BLaER1 treated with 17β-estradiol and CSF1 and Interleukin-3, amounts not matched to agents 10 nM and 100 nM (cell line): ENCODE data around the gene TENM4.
A peak's percentile ranks its signal among the peaks of the same experiment; 100 is the strongest.

ENCODE experiments used
- H3K27ac ChIP-seq, 11 experiments: shearing (Covaris generic); formaldehyde crosslinking; 2 replicates each; pipeline ENCODE4 v1.8.1; 2022
- H3K27me3 ChIP-seq, 11 experiments: shearing (Covaris generic); formaldehyde crosslinking; 2 replicates each; pipeline ENCODE4 v1.8.1; 2022
- H3K36me3 ChIP-seq, 11 experiments: shearing (Covaris generic); formaldehyde crosslinking; 2 replicates each; pipeline ENCODE4 v1.8.1; 2022
- H3K4me1 ChIP-seq, 10 experiments: shearing (Covaris generic); formaldehyde crosslinking; 2 replicates each; pipeline ENCODE4 v1.8.1; 2022
- H3K4me2 ChIP-seq, 11 experiments: shearing (Covaris generic); formaldehyde crosslinking; 2 replicates each; pipeline ENCODE4 v1.8.1; 2022
- H3K4me3 ChIP-seq, 10 experiments: shearing (Covaris generic); formaldehyde crosslinking; 2 replicates each; pipeline ENCODE4 v1.8.1; 2022
- H3K9ac ChIP-seq, 11 experiments: shearing (Covaris generic); formaldehyde crosslinking; 2 replicates each; pipeline ENCODE4 v1.8.1; 2022
- H3K9me3 ChIP-seq, 11 experiments: shearing (Covaris generic); formaldehyde crosslinking; replicated peaks in 1 of 11; 2 replicates each; pipeline ENCODE4 v1.8.1; 2022
- H4K20me1 ChIP-seq, 11 experiments: shearing (Covaris generic); formaldehyde crosslinking; 2 replicates each; pipeline ENCODE4 v1.8.1; 2022
- Cebpa-rat ChIP-seq, 11 experiments: shearing (Covaris generic); IDR thresholded peaks; 2 replicates each; pipeline ENCODE4 v1.8.1; 2022

TENM4 gene

DNA sequence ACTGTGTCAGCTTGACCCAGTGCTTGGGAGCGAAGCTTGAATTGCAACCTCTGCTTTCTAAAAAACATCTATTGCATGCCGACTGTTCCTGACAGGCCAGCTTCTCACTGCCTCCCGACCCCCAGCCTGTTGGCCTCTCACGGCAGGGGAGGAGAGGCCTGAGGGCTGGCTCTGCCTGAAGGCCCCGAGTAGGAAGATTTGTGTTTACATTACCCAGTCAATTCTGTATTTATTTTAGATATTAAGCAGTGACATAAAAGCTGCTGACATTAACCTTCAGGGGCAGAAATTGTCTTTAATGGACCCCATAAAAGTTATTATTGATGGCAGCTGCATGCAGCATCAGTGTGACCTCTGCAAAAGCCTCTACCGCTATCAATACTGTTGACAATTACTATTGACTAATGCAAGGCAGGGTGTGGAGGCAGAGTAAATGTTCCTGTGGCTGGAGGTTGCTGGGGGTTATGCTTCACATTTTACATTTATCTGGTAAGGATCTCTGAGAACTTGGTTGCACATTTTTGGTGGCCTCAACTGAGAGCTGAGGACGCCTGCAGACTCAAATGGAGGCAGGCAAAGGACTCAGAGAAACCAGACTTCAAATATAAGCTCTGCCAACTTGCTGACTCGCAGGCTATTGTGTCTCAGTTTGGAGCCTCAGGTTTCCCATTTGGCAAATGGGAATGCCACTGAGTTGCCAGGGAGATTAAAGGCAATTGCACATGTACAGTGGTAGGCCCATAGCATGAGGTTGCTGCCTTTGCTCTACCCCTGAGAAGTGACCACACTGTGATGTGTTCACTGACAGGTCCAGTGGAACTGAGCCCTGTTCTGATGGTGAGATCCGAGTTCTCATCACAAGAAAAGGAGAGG, 380.5 kb downstream of the TENM4 start:
- Histone ChIP-seq H3K4me1 (peaks cover 0 to 19% (median 12%) of the 10 kb centered on the region in 10 experiments; a peak in 14 of 20 replicates), H3K36me3 (no peaks in the 10 kb centered on the region; a peak in 2 of 22 replicates), H3K4me3 (no peak overlapping the region), H3K27me3 (peaks cover 0 to 3% (median 0%) of the 10 kb centered on the region in 11 experiments; a peak in 1 of 22 replicates), H3K27ac (no peak overlapping the region), H3K4me2 (no peak overlapping the region), H3K9me3 (no peaks in the 10 kb centered on the region), H4K20me1 (0 out of 22 replicates have a peak, but pooled peaks cover 0 to 6% (median 0%) of the 10 kb centered on the region in 11 experiments), H3K9ac (no peak overlapping the region)
- TF ChIP-seq Cebpa-rat (IDR thresholded peaks at IDR 0.05), result no peak

DNA sequence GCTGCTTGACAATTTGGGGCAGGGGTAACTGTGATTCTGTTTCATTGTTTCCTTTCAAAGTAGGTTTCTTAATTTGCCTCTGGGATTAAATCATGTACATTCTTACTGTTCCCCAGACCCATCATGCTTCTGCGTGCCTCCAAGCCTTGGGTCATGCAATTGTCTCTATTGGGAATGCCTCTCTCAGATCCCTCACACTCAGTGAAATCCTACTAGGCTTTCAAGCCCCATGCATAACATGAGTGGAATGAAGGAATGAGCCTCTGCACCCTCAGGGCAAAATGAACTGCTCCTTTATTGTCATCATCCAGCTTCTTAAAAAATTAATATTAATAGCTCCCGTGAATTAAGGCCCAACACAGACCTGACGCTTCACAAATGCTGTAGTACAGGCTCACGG, 381.7 kb downstream of the TENM4 start:
- no peaks in the 10 kb centered on the region for H3K36me3 ChIP-seq
- no peak overlapping the region for H3K27ac ChIP-seq
- no peak overlapping the region for H3K4me3 ChIP-seq
- H3K4me1 ChIP-seq, result peaks cover 0 to 14% (median 12%) of the 10 kb centered on the region in 10 experiments; a peak in 14 of 20 replicates
- no peaks in the 10 kb centered on the region for H4K20me1 ChIP-seq
- no peak overlapping the region for H3K9ac ChIP-seq
- no peak for TF ChIP-seq Cebpa-rat (IDR thresholded peaks at IDR 0.05)
- H3K9me3 ChIP-seq, result no peaks in the 10 kb centered on the region
- H3K27me3 ChIP-seq, result peaks cover 0 to 3% (median 0%) of the 10 kb centered on the region in 11 experiments; a peak in 1 of 22 replicates
- H3K4me2 ChIP-seq, result no peak overlapping the region

DNA sequence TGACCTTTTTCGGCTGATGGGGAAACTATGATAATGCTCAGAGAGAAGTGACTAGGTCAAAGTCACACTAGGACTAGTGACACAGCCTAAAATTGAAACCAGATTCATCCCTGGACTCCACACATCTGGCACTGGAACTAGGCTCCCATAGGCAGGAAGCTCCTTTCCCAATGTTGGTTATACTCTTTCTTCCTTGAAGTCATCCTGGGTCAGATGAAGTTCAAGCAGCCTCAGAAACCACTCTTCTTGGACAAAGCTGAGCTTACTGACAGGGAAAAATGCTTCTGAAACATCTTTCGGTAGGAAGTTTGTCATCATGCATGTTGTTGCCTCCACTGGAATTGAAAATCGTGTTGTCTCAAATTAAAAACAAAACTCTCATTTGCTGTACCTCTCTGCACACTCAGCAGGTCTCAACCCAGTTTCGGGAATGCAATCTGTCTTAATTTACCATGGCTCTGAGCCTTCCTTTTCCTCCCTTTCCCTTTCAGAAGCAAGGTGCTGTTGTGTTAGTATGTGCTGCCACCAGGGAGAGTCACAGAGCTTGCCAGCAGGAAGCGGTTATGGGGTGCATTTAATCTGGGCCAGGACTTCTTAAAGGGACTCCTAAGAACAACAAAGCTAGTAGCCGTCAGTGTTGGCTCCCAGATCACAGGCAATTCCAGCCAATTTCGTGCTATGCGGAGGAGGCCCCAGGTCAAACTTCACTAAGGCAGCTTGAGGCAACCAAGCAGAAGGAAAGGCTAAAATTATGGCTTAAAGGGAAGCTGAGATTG, 384.8 kb downstream of the TENM4 start:
- Histone ChIP-seq H4K20me1 (no peaks in the 10 kb centered on the region), H3K27me3 (peaks cover 0 to 13% (median 0%) of the 10 kb centered on the region in 11 experiments; a peak in 4 of 22 replicates), H3K36me3 (no peaks in the 10 kb centered on the region), H3K4me1 (peaks cover 0 to 13% (median 0%) of the 10 kb centered on the region in 10 experiments; a peak in 5 of 20 replicates), H3K4me3 (no peak overlapping the region), H3K27ac (no peak overlapping the region), H3K4me2 (no peak overlapping the region), H3K9ac (no peak overlapping the region), H3K9me3 (no peaks in the 10 kb centered on the region)
- no peak for TF ChIP-seq Cebpa-rat (IDR thresholded peaks at IDR 0.05)

DNA sequence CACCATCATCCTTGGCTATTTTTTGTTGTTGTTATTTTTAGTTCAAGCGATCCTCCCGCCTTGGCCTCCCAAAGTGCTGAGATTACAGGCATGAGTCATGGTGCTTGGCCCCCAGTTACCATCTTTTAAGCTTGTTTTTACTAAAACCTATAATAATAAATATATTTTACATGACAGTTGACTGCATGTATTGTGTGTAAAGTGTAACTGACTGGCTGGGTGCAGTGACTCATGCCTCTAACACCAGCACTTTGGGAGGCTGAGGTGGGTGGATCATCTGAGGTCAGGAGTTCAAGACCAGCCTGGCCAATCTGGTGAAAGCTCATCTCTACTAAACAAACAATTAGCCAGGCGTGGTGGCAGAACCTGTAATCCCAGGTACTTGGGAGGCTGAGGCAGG, 386.2 kb downstream of the TENM4 start:
- Histone ChIP-seq H3K36me3 (no peaks in the 10 kb centered on the region), H3K27me3 (peaks cover 0 to 19% (median 0%) of the 10 kb centered on the region in 11 experiments; a peak in 4 of 22 replicates), H3K27ac (no peak overlapping the region), H4K20me1 (no peaks in the 10 kb centered on the region; a peak in 1 of 22 replicates), H3K4me1 (peaks cover 0 to 13% (median 0%) of the 10 kb centered on the region in 10 experiments; a peak in 5 of 20 replicates), H3K9me3 (no peaks in the 10 kb centered on the region), H3K4me3 (no peak overlapping the region), H3K9ac (no peak overlapping the region), H3K4me2 (no peak overlapping the region)
- no peak for TF ChIP-seq Cebpa-rat (IDR thresholded peaks at IDR 0.05)

DNA sequence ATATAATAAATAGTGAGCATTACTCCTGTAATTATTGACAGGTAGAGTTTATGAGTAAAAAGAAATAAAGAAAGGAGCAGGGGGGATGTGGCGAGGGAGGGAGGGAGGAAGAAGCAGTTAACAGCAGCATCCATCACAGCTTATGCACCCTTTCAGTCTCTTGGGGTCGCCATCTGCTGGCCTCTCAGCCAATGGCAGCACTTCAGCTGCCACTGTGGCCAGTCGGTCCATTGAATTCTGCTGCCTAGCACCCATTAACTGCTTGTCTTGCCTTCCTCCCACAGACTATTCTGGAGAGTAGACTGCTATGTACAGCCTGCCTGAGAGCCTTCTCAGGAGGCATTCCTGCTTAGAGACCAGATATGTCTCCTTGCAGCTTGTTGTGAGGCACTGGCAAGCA, 388.3 kb downstream of the TENM4 start:
- Histone ChIP-seq H3K4me3 (no peak overlapping the region), H3K27ac (no peak overlapping the region), H3K9me3 (no peaks in the 10 kb centered on the region), H4K20me1 (peaks cover 0 to 4% (median 0%) of the 10 kb centered on the region in 11 experiments; a peak in 1 of 22 replicates), H3K27me3 (peaks cover 0 to 19% (median 0%) of the 10 kb centered on the region in 11 experiments; a peak in 4 of 22 replicates), H3K4me2 (peak overlapping the region in 2 of 11 experiments; percentile 10 to 29; a peak in 2 of 22 replicates), H3K9ac (no peak overlapping the region), H3K36me3 (no peaks in the 10 kb centered on the region), H3K4me1 (peaks cover 0 to 13% (median 0%) of the 10 kb centered on the region in 10 experiments; a peak in 5 of 20 replicates)
- TF ChIP-seq Cebpa-rat (IDR thresholded peaks at IDR 0.05), result no peak

DNA sequence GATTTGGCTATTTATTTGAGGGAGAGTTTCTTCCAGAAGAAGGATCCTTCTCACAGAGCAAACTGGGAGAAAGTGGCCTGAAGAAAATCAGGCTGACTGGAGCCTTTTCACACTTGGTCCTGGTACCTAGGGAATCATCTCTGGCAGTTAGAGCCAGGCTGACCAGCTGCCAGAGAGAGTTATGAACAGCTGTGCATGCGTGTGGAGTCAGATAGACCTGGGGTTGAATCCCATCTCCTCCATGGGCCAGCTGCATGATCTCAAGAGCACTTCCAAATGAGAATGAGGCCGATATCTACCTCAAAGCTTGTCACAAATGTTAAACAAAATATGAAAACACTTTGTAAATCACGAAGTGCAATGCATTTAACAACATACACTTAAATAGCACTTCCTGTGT, 390.0 kb downstream of the TENM4 start:
- no peaks in the 10 kb centered on the region for H3K9me3 ChIP-seq
- peaks cover 0 to 13% (median 0%) of the 10 kb centered on the region in 10 experiments; a peak in 5 of 20 replicates for H3K4me1 ChIP-seq
- TF ChIP-seq Cebpa-rat (IDR thresholded peaks at IDR 0.05), result no peak
- peaks cover 0 to 23% (median 0%) of the 10 kb centered on the region in 11 experiments; a peak in 4 of 22 replicates for H3K27me3 ChIP-seq
- H3K27ac ChIP-seq, result no peak overlapping the region
- no peaks in the 10 kb centered on the region for H3K36me3 ChIP-seq
- peaks cover 0 to 8% (median 0%) of the 10 kb centered on the region in 11 experiments; a peak in 1 of 22 replicates for H4K20me1 ChIP-seq
- H3K4me2 ChIP-seq, result no peak overlapping the region
- H3K9ac ChIP-seq, result no peak overlapping the region
- no peak overlapping the region for H3K4me3 ChIP-seq

DNA sequence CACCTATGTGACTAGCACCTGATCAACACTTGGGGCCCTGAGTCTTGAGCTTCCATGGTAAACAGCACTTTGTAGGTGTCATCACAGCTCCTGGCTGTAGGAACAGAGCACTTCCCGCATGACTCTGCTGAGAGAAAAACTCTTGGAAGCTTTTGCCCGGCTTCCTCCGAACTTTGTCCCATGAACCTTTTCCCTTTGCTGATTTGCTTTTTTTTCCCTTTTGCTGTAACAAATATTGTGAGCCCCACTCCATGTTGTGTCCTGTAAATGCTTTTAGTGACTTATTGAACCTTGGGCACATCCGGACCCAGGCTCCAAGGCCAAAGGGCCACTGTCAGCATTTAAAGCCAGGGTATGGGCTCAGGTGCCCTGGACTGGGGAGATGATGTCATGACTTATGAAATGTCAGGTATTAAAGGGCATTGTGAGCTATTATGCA, 391.1 kb downstream of the TENM4 start:
- peaks cover 0 to 8% (median 0%) of the 10 kb centered on the region in 11 experiments; a peak in 1 of 22 replicates for H4K20me1 ChIP-seq
- H3K4me3 ChIP-seq, result no peak overlapping the region
- H3K9ac ChIP-seq, result no peak overlapping the region
- no peaks in the 10 kb centered on the region for H3K36me3 ChIP-seq
- H3K27me3 ChIP-seq, result peaks cover 0 to 23% (median 0%) of the 10 kb centered on the region in 11 experiments; a peak in 4 of 22 replicates
- no peak for TF ChIP-seq Cebpa-rat (IDR thresholded peaks at IDR 0.05)
- no peak overlapping the region for H3K27ac ChIP-seq
- no peak overlapping the region for H3K4me2 ChIP-seq
- H3K4me1 ChIP-seq, result peaks cover 0 to 13% (median 0%) of the 10 kb centered on the region in 10 experiments; a peak in 5 of 20 replicates
- no peaks in the 10 kb centered on the region for H3K9me3 ChIP-seq

DNA sequence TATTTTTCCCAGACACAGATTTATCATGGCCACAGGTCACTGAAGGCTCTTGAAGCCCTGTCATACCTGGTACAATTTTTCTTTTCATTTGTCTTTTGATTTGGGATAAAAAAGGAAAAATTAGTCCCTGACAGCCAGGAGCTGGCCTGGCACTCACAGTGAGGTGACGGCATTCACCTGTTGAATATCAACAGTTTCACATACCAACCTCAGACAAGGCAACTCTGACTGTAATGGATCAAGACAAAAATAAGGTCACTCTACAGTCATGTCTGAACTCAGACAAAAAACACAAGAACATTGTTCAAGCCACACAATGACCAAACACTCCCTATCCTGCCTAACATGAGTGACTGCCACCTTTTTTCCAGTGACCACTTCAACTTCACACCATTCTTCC, 392.9 kb downstream of the TENM4 start:
- H3K27ac ChIP-seq, result no peak overlapping the region
- no peak overlapping the region for H3K4me3 ChIP-seq
- H3K36me3 ChIP-seq, result no peaks in the 10 kb centered on the region
- H4K20me1 ChIP-seq, result peaks cover 0 to 8% (median 0%) of the 10 kb centered on the region in 11 experiments; a peak in 1 of 22 replicates
- no peak for TF ChIP-seq Cebpa-rat (IDR thresholded peaks at IDR 0.05)
- peaks cover 0 to 26% (median 0%) of the 10 kb centered on the region in 11 experiments; a peak in 2 of 22 replicates for H3K27me3 ChIP-seq
- H3K4me2 ChIP-seq, result no peak overlapping the region
- H3K9me3 ChIP-seq, result no peaks in the 10 kb centered on the region
- H3K4me1 ChIP-seq, result peaks cover 0 to 6% (median 0%) of the 10 kb centered on the region in 10 experiments; a peak in 4 of 20 replicates
- H3K9ac ChIP-seq, result no peak overlapping the region
